AG20443 (cell line): ENCODE data around the gene BAZ2B.

ENCODE experiments used
- DNase-seq: peaks from one replicate; pipeline ENCODE4 v3.0.0; 2012; ENCODE audit warnings: low spot score, mixed read lengths

The BAZ2B gene

DNA sequence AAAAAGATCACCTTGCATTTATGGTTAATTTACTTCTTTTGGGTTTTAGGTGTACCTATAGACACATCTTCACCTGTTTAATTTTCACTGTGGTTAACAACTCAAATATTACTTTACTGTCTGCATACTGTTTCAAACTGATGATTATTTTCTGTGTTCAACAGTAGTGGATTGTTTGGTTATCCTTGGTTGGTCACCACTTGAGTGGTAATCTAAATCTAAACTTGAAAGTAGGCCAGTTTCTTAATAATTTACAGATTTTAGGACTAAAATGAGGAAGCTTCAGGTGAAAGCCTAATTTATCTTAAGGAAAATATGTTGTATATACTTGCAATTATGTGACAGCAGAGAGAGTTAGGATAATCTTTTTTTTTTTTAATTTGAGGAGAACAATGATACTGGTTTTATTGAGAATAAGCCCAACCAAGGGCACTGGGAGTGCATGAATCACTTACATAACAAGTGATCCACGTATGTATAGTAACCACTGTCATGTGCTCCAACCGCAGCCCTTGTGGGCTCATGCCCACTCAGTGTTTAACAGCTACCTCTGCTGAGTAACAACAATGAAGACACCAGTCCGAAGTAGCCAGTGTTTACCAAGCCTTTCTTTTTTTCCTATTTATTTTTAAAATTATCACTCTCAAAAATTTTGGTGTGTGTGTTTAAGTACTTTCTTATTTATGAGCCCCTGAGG is 298.8 kb downstream of the BAZ2B start:
- DNase-seq = no peak

DNA sequence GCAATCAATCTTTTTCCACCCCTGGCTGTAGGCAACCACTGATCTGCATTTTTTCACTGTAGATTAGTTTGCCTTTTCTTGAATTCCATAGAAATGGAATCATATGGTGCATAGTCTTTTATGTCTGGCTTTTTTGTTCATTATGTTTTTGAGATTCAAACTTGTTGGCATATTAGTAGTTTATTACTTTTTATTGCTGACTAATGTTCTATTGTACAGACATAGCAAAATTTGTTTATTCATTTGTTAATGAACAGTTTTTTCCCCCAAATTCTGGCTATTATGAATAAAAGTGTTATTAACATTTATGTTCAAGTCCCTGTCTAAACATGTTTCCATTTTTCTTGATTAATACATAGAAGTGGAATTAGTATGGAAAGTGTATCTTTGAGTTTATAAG is 308.4 kb downstream of the BAZ2B start:
- no peak for DNase-seq

DNA sequence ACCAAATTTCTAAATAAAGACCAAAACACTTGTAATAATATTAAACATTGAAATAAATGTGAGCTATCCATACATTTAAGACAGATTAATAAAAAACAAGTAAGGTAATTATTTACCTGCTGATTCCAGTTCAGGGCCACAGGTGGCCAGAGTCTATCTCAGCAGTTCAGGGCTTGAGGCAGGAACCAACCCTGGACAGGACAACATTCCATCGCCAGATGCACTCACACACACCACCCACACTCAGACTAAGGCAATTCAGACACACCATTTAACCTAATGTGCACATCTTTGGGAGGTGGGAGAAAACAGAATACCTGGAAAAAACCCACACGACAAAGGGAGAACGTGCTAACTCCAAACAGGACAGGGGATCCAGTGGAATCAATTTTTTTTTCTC is 315.8 kb downstream of the BAZ2B start:
- DNase-seq = no peak

DNA sequence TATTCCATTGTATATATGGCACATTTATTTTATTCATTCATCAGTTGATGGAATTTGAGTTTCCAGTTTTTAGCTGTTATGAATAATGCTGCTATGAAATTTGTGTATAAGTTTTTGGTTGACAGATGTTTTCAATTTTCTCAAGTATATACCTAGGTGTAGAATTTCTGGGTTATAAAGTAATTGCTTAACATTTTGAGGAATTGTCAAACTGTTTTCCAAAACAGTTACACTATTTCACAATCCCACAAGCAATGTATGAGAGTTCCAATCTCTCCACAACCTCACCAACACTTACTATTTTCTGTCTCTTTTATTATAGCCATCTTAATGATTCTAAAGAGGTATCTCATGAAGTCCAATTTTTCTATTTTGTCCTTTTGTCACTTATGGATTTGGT is 317.4 kb downstream of the BAZ2B start:
- no peak for DNase-seq

DNA sequence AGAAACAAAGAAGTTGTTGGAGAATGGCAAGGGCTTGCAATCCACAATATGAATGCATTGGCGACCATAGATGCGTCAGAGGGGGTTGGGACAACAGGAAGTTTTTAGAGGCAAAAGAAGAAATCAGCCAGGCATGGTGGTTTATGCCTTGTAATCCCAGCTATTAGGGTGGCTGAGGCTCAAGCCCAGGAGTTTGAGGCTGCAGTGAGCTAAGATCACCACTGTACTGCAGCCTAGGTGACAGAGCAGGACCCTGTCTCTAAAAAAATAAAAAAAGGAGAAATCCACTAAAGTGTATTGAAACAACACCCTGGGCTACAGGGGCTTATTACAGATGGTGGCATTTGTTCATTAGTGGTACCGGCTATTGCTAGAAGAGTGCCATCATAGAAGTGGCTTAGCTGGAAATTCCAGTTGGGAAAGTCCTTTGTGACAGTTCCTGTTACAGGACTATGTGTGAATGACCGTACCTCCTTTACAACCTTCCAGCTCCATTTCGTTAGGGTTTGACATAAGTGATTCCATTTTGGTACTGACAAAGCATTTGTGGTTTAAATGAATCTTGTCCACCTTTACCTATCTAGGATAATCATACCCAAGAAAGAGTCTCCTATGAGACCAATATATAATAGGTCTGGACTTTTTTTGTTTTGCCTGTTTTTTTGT is 319.2 kb downstream of the BAZ2B start:
- no peak for DNase-seq

DNA sequence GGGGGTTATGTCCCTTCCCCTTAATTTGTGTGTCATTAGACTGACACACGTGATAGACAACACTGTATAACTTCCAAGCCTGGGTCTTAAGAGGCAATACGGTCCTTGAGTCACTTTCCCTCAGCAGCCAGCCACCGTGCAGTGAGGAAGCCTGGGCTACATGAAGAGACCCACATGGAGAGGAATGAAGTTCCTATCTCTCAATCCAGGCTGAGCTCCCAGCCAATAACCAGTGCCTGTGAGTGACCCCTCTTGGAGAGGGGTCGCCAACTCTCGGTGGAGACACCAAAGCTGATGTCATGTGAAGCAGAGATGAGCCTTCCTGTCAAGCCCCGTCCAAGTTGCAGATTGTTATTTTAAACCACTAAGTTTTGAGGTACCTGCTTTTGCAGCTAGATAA is 324.2 kb downstream of the BAZ2B start:
- no peak for DNase-seq

DNA sequence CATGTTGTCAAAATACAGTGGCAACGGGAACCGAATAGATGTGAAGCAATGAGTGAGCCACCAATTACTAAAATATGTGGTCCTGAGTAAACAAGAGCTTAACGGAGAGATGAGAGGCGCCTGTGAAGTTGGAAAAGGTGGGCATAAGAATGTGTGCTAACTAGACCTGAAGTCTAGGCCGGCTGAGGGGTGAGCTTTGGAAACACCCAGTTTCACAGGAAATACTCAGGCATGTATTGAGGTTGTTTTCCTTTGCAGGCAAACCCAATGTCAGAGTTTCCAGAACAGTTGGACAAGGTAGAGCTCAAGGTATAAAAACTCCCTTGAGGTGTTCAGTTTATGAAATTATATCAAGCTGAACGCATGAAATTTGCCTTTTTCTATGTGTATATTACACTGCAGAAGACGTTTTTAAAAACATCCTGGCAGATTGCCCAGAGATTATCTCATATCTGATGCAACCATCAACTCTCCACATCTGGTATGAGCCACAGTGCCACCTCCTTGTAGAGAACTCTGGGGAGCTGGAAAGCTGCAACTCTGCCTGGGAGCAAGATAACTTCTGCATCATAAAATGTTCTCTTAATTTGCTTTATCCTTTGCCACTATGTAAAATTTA is 325.9 kb downstream of the BAZ2B start:
- peak; percentile 79 for DNase-seq

DNA sequence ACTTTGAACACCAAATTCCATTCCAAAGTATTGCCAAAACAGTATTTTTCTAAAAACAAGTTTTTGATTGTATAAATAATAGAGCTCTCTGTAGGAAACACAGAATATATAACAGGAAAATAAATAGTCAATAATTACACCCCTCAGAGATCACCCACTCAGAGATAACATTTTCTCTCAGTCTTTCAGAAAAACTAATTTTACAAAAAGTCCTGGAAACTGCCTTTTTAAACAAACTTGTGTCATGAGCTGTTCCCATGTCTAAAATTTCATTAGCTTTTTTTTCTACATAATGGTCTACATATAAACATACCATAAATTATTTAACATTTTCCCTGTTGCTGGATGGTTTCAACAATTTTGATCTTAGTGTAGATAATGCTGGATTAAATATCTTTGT is 328.6 kb downstream of the BAZ2B start:
- DNase-seq = no peak

DNA sequence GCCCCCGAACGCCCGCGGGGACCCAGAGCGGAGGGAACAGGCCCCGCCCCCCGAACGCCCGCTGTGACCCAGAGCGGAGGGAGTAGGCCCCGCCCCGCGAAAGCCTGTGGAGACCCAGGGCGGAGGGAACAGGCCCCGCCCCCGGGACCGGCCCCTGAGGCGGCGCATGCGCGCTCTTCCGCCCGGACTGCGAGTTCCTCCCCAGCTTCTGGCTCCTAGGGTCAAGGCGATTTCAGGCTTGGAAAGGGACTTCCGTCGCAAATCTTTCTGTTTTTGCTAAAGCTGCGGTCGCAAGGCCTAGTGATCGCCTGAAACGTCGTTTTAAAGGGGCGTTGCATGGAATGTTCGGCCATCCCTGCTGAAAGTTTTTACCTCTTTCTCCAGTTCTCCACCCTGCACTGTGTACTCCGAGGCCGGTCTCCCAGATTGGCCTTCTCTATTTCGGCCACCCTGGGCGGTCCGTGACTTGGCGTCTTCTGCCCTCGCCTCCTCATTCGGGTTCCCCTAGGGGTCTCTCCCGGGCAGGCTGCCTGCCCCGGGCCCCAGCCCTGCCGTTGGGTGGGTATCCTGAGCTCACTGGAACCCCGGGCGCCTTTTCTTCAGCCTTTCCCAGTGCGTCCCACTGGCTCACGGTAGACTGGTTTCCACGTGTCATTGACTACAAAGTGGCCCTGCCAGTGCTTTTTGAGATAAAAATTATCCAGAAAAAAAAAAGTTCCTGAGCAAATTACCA is 329.5 kb downstream of the BAZ2B start:
- peak; percentile 100 for DNase-seq

DNA sequence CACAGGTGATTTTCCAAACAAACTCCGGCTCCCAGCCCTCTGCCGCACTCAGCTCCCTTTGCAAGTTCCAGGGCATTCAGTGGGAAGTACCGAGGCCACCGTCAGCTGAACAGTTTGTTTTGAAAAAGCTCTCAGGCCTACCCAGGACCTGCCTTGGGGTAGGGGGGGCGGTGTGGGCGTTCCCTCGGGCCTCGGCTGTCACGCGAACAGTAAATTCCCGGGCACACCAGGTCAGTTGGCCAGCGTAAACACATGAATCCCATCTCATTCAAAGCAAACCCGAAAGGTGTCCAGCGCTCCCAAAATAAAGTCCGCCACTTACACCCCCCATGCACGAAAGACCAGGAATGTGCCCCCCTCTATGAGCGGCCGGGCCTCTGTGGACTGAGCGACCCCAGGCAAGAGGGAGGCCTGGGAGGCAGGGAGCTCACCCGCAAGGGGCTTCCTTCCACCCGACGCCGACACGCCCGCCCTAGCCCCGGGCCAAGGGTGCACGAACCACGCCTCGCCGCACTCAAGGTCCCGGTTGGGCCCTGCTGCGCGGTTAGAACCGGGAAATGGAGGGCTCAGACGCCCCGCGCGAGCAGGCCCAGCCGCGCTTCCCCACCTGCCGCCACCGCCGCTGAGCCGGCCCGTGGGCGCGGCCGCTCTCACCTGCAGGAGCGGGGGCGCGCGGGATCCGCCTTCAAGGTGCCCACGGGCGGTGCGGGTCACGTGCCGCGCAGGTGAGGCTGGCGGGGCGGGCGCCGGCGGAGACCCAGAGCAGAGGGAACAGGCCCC is 330.2 kb downstream of the BAZ2B start, which contains the start of gene WDSUB1:
WDSUB1 (minus strand) TSS at position 775 of the 780 bp plus-strand sequence. CDS start 3,634 bp downstream, outside the sequence.
- peak; percentile 60 for DNase-seq

DNA sequence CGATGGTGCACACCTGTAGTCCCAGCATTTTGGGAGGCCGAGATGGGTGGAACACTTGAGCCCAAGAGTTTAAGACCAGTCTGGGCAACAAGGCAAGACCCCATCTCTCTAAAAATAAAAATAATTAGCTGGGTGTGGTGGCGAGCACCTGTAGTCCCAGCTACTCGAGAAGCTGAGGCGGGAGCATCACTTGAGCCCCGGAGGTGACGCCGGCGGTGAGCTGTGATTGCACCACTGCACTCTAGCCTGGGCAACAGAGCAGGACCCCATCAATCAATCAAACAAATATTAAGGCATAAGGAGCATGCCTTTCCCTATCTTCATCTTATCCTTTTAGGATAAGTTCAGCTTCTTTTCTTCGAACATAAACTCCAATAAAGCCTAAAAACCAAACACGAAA is 330.9 kb downstream of the BAZ2B start:
- no peak for DNase-seq

DNA sequence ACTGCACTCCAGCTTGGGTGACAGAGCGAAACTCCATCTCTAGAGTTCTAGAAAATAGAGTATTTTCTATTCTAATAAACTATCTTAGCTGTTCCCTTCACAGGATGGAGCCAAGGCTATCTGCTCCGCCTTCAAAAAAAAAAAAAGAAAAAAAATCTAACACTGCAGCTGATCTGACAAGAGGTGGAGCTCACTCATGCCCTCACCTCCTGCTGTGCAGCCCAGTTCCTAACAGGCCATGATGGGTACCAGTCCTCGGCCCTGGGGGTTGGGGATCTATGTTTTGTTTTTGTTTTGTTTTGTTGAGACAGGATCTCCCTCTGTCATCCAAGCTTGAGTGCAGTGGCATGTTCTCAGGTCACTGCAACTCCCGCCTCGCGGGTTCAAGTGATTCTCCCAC is 332.8 kb downstream of the BAZ2B start:
- DNase-seq = no peak

DNA sequence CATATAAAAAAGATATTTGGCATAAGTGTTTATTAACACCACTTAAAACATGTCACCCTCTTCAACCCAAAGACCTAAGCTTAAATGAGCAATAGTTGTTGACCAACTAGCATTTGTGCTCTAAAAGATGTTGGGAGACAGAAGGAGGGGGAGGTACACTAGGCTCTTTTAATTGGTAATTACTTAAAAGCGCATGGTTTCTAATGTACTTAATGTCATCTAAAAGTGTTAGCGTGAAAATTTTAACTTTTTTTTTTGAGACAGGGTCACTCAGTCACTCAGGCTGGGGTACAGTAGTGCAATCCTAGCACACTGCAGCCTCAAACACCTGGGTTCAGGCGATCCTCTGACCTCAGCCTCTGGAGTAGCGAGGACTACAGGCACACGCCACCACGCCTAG is 335.3 kb downstream of the BAZ2B start:
- DNase-seq = no peak

DNA sequence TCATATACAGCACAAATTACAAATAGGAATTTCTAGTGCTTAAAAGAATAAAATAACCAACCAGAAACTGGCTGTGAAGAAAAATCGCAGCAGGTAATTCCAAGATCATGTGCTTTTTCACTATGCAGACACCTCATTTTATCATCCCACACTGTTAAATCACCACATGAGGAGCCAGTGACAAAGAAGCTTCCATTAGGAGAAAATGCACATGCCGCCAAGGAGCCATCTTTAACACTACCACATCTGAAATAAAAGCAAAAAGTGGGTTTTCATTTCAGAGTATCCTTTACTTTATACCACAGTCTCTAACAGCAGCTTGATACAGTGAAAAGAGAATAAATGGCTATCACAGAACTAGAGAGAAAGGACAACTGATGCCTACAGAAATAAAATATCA is 336.6 kb downstream of the BAZ2B start:
- no peak for DNase-seq

DNA sequence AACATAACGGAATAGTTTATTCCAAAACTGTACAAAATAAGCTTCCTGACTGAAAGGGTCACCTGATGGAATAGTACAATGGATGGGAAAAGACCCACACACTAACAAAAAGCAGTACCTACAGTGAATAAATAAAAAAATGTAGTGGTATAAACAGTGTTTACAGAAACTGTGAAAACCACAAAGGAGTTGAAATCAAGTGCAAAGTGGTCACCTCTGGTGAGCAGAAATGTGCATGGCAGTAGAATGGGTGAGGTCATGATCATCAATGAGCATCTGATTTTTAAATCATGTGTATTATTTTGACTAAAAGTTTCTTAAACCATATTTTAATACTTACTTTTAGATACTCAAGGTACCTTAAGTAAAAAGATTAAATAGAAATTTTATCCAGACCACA is 341.2 kb downstream of the BAZ2B start:
- DNase-seq = no peak

DNA sequence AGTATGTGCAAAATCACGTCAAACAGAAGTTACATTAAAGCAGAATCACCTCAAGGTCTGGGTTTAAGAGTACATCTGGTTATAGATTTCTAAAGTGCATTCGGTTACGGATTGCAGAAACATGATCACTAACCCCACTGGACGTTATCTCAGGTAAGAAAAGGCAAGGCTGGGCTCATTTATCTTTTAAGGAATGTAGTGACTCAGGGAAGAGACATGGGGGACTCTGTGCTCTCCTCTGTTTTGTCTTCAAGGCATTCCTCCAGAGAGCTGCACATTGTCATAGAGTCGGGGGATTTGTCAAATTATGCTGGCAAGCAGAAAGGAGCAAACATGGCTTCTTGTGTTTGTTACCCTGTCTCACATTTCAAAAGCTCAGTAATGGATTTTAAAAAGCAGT is 344.2 kb downstream of the BAZ2B start:
- no peak for DNase-seq

DNA sequence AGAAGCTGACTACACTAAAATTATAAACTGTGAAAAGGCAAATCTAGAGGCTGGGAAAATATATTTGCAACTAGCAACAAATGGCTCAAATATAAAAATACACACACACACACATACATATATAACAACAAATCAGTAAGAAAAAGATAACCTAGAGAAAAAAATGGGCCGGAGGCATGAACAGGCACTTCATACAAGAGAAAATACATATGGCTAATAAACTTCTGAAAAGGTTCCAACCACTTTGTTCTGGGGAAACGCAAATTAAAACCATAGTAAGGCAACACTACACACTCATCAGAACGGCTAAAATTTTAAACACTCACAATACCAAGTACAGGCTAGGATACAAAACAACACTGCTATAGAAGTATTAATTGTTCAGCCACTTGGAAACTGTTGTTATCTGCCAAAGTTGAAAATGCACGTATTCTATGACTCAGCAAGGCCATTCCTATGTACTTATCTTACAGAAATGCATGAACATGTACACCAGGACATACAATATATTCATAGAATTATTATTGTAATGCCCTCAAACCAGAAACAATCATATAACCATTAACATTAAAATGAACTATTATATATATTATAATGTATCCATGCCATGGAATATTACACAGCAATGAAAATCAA is 345.5 kb downstream of the BAZ2B start:
- no peak for DNase-seq
